GM18951 (cell line): ENCODE data around the gene ZFTA.

Experiments used
- POLR2A ChIP-seq: IDR thresholded peaks from 4 replicates; pipeline ENCODE4 v1.6.1; 2011; ENCODE audit warnings: mild to moderate bottlenecking; ENCODE audit not compliant: insufficient read length, insufficient read depth; ENCODE audit errors: extremely low read depth
- in situ Hi-C: fragments of 300-500 bp; cut with MboI; formaldehyde crosslinking; loops from one replicate; pipeline ENCODE4 v1.12.0; 2022; ENCODE audit warnings: low sequenced_read_pairs, mixed read lengths, inconsistent platforms; ENCODE audit not compliant: unreplicated experiment

ZFTA gene

DNA sequence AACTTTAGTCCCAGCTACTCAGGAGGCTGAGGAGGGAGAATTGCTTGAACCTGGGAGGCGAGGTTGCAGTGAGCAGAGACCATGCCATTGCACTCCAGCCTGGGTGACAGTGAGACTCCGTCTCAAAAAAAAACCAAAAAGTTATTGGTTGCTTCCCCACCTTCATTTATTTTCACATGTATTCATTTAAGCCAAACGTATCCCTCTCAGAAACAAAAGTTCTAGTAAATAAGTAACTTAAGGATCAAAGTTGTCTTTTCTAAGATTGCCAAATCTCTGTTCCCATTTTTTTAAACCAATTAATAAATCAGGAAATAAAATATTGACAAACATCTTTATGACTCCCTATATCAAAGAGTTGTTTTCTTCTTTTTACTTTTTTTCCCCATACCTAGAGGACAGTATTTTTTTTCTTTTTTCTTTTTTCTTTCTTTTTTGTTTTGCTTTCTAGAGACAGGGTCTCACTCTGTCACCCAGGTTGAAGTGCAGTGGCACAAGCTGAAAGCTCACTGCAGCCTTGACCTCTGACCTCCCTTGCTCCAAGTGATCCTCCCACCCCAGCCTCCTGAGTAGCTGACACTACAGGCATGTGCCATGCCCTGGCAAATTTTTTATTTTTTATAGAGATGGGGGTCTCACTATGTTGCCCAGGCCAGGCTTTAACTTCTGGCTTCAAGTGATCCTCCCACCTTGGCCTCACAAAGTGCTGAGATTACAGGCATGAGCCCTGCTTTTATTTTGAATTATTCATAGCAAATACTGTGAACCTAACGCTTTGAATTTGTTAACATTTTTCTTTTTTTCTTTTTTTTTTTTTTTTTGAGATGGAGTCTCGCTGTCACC, 11.4 kb downstream of the ZFTA start:
- no peak for TF ChIP-seq POLR2A
- in situ Hi-C loops, result no loop called here

- TF ChIP-seq POLR2A, result no peak
- in situ Hi-C loops, result loop anchor here (25.0 kb wide), 1 partner anchor 262 kb away; the partner anchor contains the start of gene PLAAT5
Measured at GRCh38 chr11:63749624-63750023, 19.0 kb downstream of the ZFTA start.

DNA sequence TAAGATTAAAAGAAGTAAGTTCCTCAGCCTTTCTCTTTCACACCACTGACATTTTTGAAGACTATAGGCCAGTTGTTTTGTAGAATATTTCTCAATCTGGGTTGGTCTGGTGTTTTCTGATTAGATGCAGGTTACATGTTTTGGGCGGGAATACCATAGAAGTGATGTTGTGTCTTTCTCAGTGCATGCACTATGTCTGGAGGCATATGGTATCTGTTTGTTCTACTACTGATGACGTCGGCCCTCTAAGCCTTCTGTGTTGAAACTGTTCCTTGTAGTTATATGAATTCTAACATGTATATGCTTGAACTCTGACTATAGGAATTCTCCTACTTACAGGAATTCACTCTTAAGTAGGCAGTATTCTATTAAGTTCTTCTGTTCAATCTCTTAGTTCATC, 21.6 kb downstream of the ZFTA start:
- TF ChIP-seq POLR2A, result no peak
- in situ Hi-C loops, result loop anchor here (25.0 kb wide), 1 partner anchor 260 kb away; the partner anchor contains the start of gene PLAAT5

GRCh38 chr11:63745304-63746170, 23.0 kb downstream of the ZFTA start:
- in situ Hi-C loops, result loop anchor here (25.0 kb wide), 1 partner anchor 258 kb away; the partner anchor contains the start of gene PLAAT5
- TF ChIP-seq POLR2A, result no peak

GRCh38 chr11:63738720-63739360, 29.7 kb downstream of the ZFTA start:
- TF ChIP-seq POLR2A, result no peak
- in situ Hi-C loops, result loop anchor here (25.0 kb wide), 1 partner anchor 252 kb away; the partner anchor contains the start of gene PLAAT5

DNA sequence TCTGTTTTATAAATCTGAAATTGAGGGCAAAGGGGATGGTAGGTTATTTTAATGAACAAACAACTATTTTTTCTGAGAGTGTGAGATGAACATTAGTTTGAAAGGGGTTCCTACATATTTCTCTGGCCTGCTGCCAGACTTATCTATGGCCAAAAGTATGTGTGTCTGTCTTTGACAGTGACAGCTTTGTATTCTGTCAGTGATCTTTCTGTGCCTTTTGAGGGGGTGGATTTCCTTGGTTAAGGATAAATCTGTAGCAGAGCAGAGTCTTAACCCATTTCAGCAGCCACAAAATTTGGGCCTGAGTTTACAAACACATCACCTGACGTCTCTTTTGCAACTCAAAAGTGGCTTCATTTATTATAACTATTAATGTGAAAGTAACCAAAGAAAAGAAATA, 30.9 kb downstream of the ZFTA start:
- in situ Hi-C loops, result loop anchor here (25.0 kb wide), 1 partner anchor 250 kb away; the partner anchor contains the start of gene PLAAT5
- TF ChIP-seq POLR2A, result no peak

DNA sequence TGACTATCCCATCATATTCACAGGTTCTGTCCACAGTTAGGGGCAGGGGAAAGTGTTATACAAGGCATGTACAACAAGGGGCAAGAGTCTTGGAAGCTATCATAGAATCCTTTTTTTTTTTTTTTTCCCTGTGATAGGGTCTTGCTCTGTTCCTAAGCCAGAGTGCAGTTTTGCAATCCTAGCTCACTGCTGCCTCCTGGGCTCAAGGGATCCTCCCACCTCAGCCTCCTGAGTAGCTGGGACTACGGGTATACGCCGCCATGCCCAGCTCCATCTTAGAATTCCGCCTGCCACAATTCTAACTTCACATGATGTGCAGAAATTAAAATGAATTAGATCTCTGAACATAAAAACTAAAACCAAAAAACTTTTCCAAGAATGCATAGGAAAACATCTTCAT, 31.7 kb downstream of the ZFTA start:
- in situ Hi-C loops, result loop anchor here (25.0 kb wide), 1 partner anchor 250 kb away; the partner anchor contains the start of gene PLAAT5
- TF ChIP-seq POLR2A, result no peak

- no peak for TF ChIP-seq POLR2A
- in situ Hi-C loops, result loop anchor here (25.0 kb wide), 1 partner anchor 242 kb away; the partner anchor contains the start of gene PLAAT5
Measured at GRCh38 chr11:63729326-63729725, 39.2 kb downstream of the ZFTA start.

DNA sequence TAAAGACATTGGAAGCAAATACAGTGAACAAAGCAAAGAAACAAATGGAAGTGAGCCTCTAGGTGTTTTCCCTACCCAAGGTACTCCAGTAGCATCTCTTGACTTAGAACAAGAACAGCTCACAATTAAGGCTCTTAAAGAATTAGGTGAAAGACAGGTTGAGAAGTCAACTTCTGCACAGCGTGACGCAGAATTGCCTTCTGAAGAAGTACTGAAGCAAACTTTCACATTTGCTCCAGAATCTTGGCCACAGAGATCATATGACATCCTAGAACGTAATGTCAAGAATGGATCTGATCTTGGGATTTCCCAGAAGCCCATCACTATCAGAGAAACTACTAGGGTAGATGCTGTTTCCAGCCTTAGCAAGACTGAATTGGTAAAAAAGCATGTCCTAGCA, 48.0 kb downstream of the ZFTA start:
- in situ Hi-C loops, result no loop called here
- no peak for TF ChIP-seq POLR2A

- TF ChIP-seq POLR2A, result no peak
- in situ Hi-C loops, result no loop called here
Measured at GRCh38 chr11:63719987-63720386, 48.6 kb downstream of the ZFTA start.

DNA sequence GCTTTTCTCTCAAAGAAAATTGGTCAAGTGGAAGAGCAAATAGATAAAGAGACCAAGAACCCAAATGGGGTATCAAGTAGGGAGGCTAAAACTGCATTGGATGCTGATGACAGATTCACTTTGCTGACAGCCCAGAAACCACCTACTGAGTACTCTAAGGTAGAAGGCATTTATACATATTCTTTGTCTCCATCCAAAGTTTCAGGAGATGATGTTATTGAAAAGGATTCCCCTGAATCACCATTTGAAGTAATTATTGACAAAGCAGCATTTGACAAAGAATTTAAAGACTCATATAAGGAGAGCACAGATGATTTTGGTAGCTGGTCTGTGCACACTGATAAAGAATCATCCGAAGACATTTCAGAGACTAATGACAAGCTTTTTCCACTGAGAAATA, 49.6 kb downstream of the ZFTA start:
- in situ Hi-C loops, result no loop called here
- TF ChIP-seq POLR2A, result no peak
